DOHH2 (cell line): ENCODE data around the gene SMIM3.
"Not testable (repeated sequence)": the region's sequence is repeated elsewhere in the genome, so short reads cannot be mapped to it uniquely, and the experiment has no call there.

Source experiments
- H3F3A ChIP-seq: fragments of 200-600 bp; sonication (generic), shearing (Covaris generic); 2 replicates; pipeline ENCODE4 v1.6.0; 2016; ENCODE audit warnings: antibody characterized with exemption, mild to moderate bottlenecking; ENCODE audit not compliant: control insufficient read depth, insufficient read depth
- H3K27ac ChIP-seq: fragments of 200-600 bp; sonication (generic); 2 replicates; pipeline ENCODE4 v1.5.1; 2014; ENCODE audit warnings: low read depth, mild to moderate bottlenecking, low read length, moderate library complexity
- H3K27me3 ChIP-seq: fragments of 200-600 bp; sonication (generic); 2 replicates; pipeline ENCODE4 v1.6.1; 2014; ENCODE audit warnings: mild to moderate bottlenecking, low read length, mixed read lengths; ENCODE audit not compliant: control insufficient read depth
- H3K36me3 ChIP-seq: fragments of 200-600 bp; sonication (generic); 2 replicates; pipeline ENCODE4 v1.6.1; 2014; ENCODE audit warnings: mild to moderate bottlenecking, low read length, moderate library complexity, mixed read lengths; ENCODE audit not compliant: control insufficient read depth
- H3K4me1 ChIP-seq: fragments of 200-600 bp; sonication (generic); 2 replicates; pipeline ENCODE4 v1.6.1; 2014; ENCODE audit warnings: mild to moderate bottlenecking, low read length, mixed read lengths; ENCODE audit not compliant: control insufficient read depth
- H3K4me2 ChIP-seq: fragments of 200-600 bp; sonication (generic); 2 replicates; pipeline ENCODE4 v1.6.0; 2014; ENCODE audit warnings: mild to moderate bottlenecking, low read length, moderate library complexity
- H3K4me3 ChIP-seq: fragments of 200-600 bp; sonication (generic); 2 replicates; pipeline ENCODE4 v1.5.1; 2014; ENCODE audit warnings: mild to moderate bottlenecking, low read length, mixed read lengths
- H3K79me2 ChIP-seq: fragments of 200-600 bp; sonication (generic); 2 replicates; pipeline ENCODE4 v1.6.1; 2014; ENCODE audit warnings: mild to moderate bottlenecking, low read length, mixed read lengths; ENCODE audit not compliant: control insufficient read depth
- H3K9me2 ChIP-seq: fragments of 200-600 bp; sonication (generic); replicated peaks from 2 replicates; pipeline ENCODE4 v1.6.1; 2014; ENCODE audit warnings: mild to moderate bottlenecking, low read length, mixed read lengths; ENCODE audit not compliant: control insufficient read depth
- H3K9me3 ChIP-seq: fragments of 200-600 bp; sonication (generic); 2 replicates; pipeline ENCODE4 v1.6.1; 2014; ENCODE audit warnings: antibody characterized with exemption, low read length, mixed read lengths; ENCODE audit not compliant: control insufficient read depth, insufficient read depth
- H4K20me1 ChIP-seq: fragments of 200-600 bp; sonication (generic); 2 replicates; pipeline ENCODE4 v1.6.0; 2014; ENCODE audit warnings: low read depth, mild to moderate bottlenecking, antibody characterized with exemption, low read length, moderate library complexity; ENCODE audit not compliant: control insufficient read depth, insufficient read depth
- EZH2phosphoT487 ChIP-seq: fragments of 200-600 bp; sonication (generic); IDR thresholded peaks from 2 replicates; pipeline ENCODE4 v1.6.1; 2017; ENCODE audit warnings: borderline replicate concordance, mild to moderate bottlenecking, antibody characterized with exemption, low read length, moderate library complexity, mixed read lengths
- TF ChIP-seq, protein P1 (sequence below): fragments of 200-600 bp; sonication (generic); IDR thresholded peaks from one replicate; pipeline ENCODE4 v1.5.1; 2014; ENCODE audit warnings: antibody characterized with exemption, mild to moderate bottlenecking, low read depth, low read length; ENCODE audit not compliant: poor library complexity, severe bottlenecking

Gene SMIM3

DNA sequence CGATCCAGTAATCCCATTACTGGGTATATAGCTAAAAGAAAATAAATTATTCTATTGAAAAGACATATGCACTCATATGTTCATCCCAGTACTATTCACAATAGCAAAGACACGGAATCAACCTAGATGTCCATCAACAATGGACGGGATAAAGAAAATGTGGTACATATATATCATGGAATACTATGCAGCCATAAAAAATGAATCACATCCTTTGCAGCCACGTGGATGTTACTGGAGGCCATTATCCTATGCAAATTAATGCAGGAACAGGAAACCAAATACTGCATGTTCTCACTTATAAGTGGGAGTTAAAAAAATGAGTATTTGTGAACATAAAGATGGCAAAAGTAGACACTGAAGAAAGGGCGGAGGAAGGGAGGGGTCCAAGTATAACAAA lies 51.2 kb downstream of the SMIM3 start:
- H3K27ac ChIP-seq, result no peak overlapping the region
- no peaks in the 10 kb centered on the region for H3K4me1 ChIP-seq
- H3K9me3 ChIP-seq, result peaks cover 11% of the 10 kb centered on the region
- no peaks in the 10 kb centered on the region for H3K9me2 ChIP-seq
- H3K4me2 ChIP-seq, result no peak overlapping the region
- H3F3A ChIP-seq, result no peaks in the 10 kb centered on the region
- TF ChIP-seq EZH2phosphoT487, result no peak
- TF ChIP-seq, protein P1, sequence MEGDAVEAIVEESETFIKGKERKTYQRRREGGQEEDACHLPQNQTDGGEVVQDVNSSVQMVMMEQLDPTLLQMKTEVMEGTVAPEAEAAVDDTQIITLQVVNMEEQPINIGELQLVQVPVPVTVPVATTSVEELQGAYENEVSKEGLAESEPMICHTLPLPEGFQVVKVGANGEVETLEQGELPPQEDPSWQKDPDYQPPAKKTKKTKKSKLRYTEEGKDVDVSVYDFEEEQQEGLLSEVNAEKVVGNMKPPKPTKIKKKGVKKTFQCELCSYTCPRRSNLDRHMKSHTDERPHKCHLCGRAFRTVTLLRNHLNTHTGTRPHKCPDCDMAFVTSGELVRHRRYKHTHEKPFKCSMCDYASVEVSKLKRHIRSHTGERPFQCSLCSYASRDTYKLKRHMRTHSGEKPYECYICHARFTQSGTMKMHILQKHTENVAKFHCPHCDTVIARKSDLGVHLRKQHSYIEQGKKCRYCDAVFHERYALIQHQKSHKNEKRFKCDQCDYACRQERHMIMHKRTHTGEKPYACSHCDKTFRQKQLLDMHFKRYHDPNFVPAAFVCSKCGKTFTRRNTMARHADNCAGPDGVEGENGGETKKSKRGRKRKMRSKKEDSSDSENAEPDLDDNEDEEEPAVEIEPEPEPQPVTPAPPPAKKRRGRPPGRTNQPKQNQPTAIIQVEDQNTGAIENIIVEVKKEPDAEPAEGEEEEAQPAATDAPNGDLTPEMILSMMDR, result no peak
- no peaks in the 10 kb centered on the region for H3K79me2 ChIP-seq
- no peaks in the 10 kb centered on the region for H4K20me1 ChIP-seq
- H3K27me3 ChIP-seq, result no peaks in the 10 kb centered on the region; the same call in 1 of the 2 replicates
- no peaks in the 10 kb centered on the region for H3K36me3 ChIP-seq
- H3K4me3 ChIP-seq, result no peak overlapping the region

DNA sequence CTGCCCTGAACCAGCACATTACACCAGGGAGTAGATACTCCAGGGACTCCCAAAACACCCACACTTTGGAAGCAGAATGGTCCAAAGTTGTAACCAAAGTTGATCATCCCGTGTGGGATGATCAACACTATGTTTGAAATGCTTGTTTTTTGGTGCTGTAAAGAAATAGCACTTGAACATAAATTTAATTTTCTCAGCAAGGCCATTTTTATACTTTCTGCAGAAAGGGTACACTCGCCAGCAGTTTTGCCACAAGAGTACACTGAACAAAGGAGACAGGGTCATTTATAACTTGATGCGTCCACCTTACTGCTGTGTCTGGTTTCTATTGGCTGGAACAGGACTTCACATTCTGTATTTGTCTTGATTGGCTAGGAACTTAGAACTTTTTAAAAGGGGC lies 53.3 kb downstream of the SMIM3 start:
- H3K4me3 ChIP-seq, H4K20me1 ChIP-seq, H3K4me2 ChIP-seq, H3K27ac ChIP-seq, H3K36me3 ChIP-seq, H3K27me3 ChIP-seq, H3K4me1 ChIP-seq, H3K79me2 ChIP-seq, H3K9me2 ChIP-seq, H3F3A ChIP-seq: not testable (repeated sequence)
- H3K9me3 ChIP-seq, result peaks cover 11% of the 10 kb centered on the region

DNA sequence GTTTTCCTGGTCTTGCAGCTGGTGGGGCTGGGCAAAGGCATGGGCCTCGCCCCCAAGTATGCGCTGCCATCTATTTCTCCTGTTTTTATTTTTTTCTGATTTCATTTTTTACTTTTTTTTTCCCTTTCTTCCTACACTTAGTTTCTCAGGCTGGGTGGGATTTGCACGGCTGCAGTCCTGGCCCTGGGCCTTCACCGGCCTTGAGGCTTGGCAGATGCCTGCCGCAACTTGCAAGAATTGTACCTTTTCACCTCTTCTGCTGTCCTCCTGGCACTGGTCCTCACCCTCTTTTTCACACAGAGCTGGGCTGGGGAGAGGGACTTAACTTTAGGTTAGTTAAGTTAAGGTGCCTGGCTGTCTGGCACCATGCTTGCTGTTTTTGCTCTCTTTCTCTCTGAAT lies 57.5 kb downstream of the SMIM3 start:
- Histone ChIP-seq H4K20me1 (no peaks in the 10 kb centered on the region), H3K4me1 (no peaks in the 10 kb centered on the region), H3K36me3 (no peaks in the 10 kb centered on the region), H3K9me3 (peaks cover 13% of the 10 kb centered on the region), H3K4me2 (no peak overlapping the region), H3F3A (no peaks in the 10 kb centered on the region), H3K79me2 (no peaks in the 10 kb centered on the region), H3K9me2 (no peaks in the 10 kb centered on the region), H3K4me3 (no peak overlapping the region), H3K27me3 (peaks cover 8% of the 10 kb centered on the region), H3K27ac (no peak overlapping the region)
- TF ChIP-seq, protein P1, result no peak
- TF ChIP-seq EZH2phosphoT487, result no peak

DNA sequence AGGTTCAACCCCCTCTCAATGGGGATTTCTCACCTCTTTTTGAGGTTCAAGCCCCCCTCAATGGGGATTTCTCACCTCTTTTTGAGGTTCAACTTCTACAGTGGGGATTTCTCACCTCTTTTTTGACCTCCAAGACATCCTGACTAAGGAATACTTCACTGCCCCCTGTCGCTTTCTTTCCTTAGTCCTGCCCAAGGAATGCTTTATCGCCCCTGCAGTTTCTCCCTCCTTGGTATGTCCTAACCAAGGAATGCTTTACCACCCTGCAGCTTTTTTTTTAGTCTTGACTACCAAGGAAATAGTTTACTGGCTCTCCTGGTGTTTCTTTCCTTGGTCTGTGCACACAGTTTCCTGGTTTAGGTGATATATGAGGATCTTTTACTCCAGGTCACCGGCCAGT lies 58.1 kb downstream of the SMIM3 start:
- Histone ChIP-seq H3K27ac (no peak overlapping the region), H3K36me3 (no peaks in the 10 kb centered on the region), H3F3A (no peaks in the 10 kb centered on the region), H3K4me1 (no peaks in the 10 kb centered on the region), H3K9me3 (peaks cover 9% of the 10 kb centered on the region), H4K20me1 (no peaks in the 10 kb centered on the region), H3K4me2 (no peak overlapping the region), H3K9me2 (no peaks in the 10 kb centered on the region), H3K4me3 (no peak overlapping the region), H3K79me2 (no peaks in the 10 kb centered on the region), H3K27me3 (peaks cover 8% of the 10 kb centered on the region)
- TF ChIP-seq EZH2phosphoT487, result no peak
- TF ChIP-seq, protein P1, result no peak

DNA sequence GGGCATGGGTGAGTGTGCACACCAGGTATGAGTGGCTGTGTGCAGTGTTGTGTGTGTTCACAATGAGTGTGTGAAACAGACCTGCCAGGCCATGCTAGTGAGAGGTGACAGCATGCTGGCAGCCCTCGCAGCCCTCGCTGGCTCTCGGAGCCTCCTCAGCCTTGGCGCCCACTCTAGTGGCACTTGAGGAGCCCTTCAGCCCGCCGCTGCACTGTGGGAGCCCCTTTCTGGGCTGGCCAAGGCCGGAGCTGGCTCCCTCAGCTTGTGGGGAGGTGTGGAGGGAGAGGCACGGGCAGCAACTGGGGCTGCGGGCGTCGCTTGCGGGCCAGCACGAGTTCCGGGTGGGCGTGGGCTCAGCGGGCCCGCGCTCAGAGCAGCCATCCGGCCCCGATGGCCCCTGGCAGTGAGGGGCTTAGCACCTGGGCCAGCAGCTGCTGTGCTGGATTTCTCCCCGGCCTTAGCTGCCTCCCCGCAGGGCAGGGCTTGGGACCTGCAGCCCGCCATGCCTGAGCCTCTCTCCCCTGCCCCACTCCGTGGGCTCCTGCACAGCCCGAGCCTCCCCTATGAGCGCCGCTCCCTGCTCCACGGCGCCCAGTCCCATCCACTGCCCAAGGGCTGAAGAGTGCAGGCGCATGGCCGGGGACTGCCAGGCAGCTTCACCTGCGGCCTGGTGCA lies 66.8 kb downstream of the SMIM3 start:
- not testable (repeated sequence) for H3K27me3 ChIP-seq, H3K79me2 ChIP-seq, H3K4me2 ChIP-seq, H3F3A ChIP-seq, H3K4me3 ChIP-seq, H4K20me1 ChIP-seq, H3K4me1 ChIP-seq, H3K27ac ChIP-seq, H3K36me3 ChIP-seq, H3K9me3 ChIP-seq, H3K9me2 ChIP-seq

DNA sequence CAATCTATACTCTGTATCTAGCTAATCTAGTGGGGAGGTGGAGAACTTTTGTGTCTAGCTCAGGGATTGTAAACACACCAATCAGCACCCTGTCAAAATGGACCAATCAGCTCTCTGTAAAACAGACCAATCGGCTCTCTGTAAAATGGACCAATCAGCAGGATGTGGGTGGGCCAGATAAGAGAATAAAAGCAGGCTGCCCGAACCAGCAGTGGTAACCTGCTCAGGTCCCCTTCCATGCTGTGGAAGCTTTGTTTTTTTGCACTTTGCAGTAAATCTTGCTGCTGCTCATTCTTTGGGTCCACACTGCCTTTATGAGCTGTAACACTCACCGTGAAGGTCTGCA lies 67.7 kb downstream of the SMIM3 start, which contains the start of gene IRGM:
Gene IRGM (plus strand): TSS at position 214 of the 346 bp plus-strand sequence. CDS start 1,603 bp downstream, outside the sequence.
- not testable (repeated sequence) for H3K4me1 ChIP-seq, H4K20me1 ChIP-seq, H3K79me2 ChIP-seq, H3K9me3 ChIP-seq, H3K27me3 ChIP-seq, H3K9me2 ChIP-seq, H3F3A ChIP-seq, H3K36me3 ChIP-seq, H3K27ac ChIP-seq
- H3K4me2 ChIP-seq, result peak within 1 kb of the TSS; percentile 68
- H3K4me3 ChIP-seq, result peak within 1 kb of the TSS; percentile 53
